Measurements from ENCODE around the gene STAG2.

STAG2 gene

DNA sequence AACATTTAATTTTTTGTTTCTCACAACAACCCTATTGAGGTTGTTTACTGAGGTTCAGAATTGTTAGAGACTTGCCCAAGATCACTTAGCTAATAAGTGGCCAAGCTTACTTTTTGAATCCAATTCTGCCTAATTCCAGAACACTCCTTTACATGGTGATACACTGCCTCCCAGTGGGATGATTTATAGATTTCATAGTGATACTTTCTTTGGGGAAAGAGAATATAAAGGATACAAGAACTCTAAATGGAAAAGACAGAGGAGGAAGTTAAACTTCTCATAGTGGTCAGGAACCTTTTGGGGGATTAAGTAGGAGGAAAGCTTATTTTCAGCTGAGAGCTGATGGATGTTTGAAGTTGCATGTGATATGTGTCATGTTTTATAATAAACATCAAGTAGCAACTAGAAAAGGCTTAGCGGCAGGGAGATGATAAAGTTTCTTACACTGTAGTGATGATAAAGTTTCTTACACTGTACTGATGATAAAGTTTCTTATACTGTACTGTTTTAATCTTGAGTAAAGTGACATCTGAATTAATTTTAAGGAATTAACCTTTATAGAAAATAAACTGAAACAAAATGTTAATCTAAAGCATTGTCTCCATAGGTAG lies 15.3 kb downstream of the STAG2 start:
- peak in 1 of 2 experiments; percentile 5 for DNase-seq

DNA sequence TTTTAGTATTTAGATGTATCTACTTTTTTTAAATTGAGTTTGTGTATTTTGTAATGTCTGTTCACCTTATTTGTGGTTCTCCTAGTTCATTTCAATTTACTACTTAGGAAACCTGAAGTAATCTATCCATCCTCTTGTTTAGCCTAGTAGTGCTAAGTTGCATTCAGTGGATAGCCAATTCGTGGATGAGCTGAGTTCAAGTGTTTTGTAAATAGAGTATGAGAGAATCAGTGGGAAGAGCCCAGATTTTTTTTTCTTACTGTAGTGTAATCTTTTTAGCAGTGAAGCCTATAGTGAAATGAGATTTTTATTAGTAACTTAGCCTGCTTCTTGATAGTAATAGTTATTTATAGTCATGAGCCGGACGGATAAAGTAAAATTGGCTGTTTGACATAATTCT lies 21.7 kb downstream of the STAG2 start:
- DNase-seq: no peak

DNA sequence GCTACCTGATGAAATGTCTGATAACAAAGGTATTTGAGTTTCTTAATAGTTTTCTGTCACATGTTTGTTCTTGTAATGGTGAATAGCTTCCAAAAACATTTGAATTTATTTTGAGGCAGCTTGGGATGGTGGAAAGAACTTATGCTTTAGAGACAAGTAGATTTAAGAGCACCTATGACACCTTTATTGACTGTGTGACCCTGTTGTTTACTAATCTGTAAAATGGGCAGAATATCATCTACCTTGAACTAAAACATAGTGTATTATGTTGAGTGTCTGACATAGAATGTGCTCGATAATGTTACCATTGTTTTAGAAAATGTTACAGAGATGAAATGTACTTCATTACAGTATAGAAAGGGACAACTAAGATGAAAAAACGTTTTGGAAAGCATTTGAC lies 24.9 kb downstream of the STAG2 start:
- DNase-seq: no peak

DNA sequence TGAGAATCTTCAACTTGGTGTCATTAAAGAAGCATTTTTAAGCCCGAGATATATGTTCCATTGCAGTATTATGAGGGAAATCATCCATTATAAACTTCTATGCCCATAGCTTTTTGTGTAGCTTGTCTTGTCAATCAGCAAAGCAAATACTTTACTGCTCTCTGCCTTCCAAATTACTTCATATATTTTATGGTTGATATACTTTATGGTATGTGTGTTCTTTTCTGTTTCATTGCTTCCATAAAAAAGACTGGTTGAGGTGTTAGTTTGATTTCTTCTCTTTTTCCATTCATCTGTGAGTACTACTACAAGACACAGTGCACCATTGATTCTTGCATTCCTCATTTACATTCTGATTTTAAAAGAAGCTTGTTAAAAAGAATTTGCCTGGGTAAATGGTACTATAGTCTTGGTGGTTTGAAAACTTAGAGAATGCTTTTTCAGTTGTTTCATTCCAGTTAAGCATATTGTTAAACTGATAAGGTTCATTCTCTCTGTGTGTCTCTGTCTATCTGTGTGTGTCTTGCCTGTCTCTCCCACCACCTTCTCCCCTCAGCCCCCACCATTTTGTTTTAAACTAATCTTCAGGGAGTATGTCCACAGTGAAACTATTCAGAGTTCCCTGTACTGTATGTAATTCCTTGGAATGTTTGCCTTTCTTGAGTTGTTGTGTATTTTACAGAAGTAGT lies 27.1 kb downstream of the STAG2 start:
- DNase-seq: no peak

DNA sequence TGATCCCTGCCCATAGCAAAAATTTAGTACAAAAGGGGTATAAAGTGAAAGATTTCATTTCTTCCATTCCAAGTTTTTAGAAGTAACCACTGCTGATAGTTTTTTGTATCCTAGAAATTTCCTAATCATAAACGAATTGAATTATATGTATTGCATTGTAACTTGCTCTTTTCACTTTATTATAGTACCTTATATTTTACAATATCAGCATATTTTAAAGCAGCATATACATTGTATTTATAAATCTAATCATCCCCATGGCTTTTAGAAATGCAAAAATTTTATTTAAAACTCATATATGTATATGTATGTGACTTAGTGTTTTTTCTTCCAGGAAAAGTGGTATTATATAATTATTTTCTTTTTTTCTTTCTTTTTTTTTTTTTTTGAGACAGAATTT lies 27.7 kb downstream of the STAG2 start:
- DNase-seq: no peak

DNA sequence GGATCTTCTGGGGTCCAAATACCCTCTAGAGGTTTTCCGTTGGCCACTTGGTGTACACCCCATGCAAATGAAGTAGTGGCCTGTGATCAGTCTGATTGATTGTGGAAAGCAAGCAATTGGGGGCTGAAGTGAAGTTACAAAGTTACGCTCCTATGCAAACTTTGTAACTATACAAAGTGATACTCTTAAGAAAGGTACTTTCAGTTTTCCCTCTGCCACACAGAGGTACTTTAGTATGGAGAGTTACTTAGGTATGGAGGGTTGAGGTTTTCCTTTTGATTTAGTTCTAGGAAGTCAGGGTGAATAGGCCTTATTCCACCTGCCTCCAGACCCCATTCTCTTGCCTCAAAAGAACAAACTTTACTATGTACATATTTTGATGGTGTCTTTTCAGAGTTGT lies 28.7 kb downstream of the STAG2 start:
- no peak for DNase-seq

DNA sequence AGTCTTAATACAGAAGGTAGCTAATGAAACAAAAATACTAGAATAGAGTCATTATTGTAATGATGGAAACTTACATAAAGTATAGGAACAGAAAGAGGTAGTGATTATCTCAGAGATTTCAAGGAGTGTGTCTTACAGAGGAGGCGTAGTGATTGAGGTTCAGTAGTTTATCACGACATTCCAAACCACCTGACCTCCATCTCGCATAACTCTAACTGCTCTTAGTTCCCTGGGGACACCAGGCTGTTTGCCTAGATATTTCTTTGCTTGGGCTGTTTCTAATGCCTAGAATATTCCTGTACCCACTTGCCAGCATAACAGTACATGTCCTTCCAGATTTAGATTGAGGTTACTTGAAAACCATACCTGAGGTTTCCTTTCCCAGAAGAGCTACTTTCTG lies 29.1 kb downstream of the STAG2 start:
- no peak for DNase-seq

DNA sequence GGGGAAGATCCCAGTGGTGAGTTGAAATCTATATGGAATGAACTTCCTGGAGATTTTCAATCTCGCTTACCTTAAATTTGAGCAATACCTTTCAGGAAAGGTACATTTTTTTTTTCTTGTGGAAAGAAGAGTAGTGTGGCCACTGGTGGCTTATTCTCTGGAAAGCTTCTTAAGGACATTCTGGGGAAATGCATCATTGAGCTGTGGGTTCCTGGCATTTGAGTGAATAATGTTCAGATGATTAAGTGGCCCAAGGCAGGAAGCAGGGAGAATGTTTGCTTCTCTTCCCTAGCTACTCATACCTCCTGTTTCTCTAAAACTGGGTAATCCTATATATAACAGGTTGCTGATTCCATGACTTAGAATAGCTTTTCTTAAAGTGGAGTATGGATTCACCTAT lies 31.8 kb downstream of the STAG2 start:
- DNase-seq: no peak

DNA sequence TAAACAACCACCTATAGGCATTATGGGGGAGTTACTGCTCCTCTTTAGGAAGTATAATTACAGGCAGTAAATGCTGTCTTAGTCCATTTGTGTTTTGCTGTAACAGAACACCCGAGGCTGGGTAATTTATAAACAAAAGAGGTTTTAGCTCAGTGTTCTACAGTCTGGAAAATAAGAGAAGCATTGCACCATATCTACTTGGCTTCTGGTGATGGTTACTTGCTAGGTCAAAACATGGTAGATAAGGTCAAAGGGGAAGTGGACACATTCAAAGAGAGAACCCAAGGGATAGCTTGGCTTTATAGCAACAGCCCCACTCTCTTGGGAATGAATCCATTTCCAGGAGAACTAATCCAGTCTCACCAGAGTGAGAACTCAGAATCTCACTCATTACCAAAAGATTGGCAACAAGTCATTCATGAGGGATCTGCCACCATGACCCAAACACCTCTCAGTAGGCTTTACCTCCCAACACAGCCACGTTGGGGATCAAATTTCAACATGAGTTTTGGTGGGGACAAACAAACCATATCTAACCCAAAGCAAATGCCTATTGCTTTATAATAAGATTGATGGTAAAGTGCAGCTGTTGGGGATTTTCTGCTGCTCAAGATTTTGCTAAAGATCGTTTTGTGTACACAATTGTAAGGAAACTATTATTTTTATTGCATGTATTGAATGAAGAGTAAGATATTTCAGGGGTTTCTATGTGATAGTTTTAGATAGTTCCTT lies 32.6 kb downstream of the STAG2 start:
- no peak for DNase-seq

DNA sequence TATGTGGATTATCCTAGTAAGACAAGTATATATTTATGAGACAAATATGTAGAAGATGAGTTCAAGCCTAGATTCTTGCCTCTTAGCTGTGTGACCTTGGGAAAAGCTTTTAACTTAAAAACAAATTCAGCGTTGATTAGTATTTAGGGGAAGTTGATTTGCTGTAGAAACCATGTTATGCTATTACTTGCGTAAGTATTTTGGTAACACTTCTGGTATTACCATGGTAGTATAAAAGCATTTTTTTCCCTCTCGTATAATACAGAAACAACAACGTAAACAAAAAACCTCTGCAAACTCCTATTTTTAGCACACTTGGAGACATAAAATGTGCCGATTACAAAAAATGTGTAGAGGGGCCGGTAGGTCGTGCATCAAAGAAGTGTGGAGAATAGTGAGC lies 33.2 kb downstream of the STAG2 start:
- DNase-seq: peak in 1 of 2 experiments; percentile 7

DNA sequence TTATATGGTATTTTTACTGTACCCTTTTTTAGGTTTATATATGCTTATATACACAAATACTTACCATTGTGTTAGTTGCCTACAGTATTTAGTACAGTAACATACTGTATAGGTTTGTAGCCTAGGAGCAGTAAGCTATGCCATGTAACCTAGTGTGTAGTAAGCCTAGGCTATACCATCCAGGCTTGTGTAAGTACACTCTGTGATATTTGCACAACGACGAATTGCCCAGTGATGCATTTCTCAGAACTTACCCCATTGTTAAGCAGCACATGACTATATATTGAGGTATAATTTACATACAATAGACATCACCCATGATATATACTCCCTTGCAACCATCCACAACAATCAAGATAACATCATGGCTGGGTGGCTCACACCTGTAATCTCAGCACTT lies 40.1 kb downstream of the STAG2 start:
- DNase-seq: no peak

DNA sequence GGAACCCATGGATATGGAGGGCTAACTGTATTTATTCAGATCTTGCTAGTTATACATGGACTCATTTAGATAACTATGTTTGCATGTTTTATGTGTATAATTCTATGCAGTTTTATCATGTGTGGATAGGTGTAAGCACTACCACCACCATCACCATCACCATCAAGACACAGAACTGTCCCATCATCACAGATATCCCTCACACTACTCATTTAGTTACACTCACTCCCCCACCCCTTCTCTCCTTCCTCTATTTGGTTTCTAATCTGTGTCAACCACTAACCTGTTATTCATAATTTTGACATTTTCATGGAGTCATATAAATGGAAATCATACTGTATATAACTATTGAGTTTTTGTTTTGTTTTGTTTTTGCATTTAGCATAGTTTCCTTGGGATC lies 43.7 kb downstream of the STAG2 start:
- DNase-seq: no peak

DNA sequence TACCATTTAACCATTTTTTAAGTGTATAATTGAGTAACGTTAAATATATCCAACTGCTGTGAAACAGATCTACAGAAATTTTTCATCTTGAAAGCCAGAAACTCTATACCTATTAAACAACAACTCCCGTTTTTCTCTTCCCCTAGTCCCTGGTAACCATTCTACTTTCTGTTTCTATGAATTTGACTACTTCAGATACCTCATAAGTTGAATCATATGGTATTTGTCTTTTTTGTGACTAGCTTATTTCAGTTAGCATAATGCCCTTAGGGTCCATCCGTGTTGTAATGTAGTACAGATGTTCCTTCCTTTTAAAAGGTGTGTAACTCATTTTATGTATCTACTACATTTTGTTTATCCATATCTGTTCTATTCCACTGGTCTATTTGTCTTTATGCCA lies 48.7 kb downstream of the STAG2 start:
- DNase-seq: no peak

DNA sequence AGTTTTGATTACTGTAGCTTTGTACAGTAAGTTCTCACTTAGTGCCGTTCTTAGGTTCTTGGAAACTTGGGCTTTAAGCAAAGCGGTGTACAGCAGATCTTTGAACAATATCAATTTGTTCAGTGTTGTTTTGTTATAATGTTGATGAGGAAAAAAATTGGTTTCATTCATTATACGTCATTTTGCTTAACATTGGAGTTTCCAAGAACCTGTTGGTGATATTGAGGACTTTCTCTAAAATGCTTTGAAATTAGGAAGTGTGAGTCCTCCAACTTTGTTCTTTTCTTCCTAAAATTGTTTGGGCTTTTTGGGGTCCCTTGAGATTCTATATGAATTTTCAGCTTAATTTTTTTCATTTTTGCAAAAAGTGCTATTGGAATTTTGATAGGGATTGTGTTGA lies 49.1 kb downstream of the STAG2 start:
- DNase-seq: no peak

DNA sequence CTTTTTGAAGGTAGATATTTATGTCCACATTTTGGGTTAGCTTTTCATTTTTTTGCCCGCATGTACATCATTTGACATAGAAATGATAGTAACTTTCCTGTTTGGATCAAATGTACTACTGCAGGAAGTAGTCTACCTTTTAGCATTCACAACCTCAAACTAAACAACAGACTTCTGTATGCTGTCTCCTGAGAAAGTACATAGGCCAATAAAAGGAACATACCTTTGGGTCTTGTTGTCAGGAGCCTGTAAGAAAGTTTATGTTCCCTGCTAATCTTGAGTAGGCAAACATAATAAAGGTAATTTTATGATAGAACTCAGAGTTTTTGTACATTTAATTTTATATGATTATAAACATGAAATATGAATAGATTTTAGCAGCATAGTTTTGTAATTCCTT lies 54.2 kb downstream of the STAG2 start:
- DNase-seq: no peak

DNA sequence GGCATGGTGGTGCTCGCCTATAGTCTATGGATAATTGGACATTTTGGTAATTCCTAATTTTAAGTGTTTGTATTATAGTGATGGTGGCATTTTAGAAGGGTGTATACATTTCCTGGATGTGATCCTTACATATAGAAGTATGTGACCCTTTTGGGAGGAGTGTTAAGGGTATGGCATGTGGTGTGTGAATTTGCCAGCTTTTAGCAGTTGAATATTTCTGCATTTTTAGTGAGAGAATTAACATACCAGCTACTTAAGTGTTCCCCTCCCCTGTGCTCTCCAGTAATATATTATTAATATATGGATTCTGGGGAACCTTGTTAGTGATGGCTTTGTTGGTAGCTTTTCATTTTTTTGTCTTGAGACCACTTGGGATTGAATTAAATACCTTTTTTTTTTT lies 55.3 kb downstream of the STAG2 start:
- DNase-seq: no peak

DNA sequence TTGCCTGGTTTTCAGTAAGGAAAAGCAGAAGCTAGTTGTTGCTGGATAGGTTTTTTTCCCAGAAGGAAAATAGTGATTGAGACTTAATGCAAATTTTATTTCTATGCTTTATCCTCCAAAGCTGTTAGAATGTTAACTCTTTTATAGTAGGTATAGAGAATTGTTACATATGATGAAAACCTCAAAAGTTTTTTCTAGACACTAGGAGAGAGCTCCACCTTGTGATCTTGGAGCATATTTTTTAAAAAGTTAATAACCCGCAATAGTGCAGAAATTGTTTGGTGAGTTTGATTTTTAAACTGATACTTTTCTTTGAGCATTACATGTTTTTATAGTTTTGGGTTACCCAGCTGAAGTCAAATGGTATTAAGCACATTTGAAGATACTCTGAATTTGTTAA lies 56.5 kb downstream of the STAG2 start:
- peak in 1 of 2 experiments; percentile 4 for DNase-seq

DNA sequence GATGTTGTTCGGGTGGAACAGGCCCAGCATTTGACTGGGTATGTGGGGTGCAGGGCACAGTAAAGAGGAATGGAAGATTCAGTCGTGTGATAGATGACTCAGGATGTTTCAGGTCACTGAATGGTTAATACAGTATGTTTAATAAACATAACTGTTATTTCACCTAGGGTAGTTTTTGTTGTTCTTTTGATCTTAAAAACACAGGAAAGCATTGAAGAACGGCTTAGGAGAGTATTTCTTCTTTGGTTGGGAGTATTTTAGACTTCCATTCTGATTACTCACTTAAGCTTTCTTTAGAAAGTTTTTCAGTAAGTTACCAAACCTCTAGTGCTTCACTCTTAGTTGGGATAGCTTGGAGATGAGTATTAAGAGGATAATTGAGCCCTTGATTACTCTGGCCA lies 62.3 kb downstream of the STAG2 start:
- DNase-seq: no peak

DNA sequence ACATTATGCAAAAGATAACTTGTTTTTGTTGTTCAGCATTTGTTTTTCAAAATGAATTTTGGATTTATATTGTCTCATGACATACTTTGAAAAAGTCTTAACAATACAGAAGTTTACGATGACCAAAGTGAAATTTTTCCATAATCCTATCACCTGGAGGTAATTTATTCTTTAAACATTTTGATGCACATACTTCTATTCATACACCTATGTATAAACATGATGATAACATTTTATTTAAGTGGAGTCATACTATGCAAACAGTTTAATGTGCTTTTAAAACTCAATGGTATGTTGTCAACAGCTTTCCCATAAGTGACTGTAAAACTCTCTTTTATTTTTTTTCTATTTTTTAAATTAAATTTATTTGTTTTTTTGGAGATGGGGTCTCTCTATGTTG lies 65.0 kb downstream of the STAG2 start:
- no peak for DNase-seq

DNA sequence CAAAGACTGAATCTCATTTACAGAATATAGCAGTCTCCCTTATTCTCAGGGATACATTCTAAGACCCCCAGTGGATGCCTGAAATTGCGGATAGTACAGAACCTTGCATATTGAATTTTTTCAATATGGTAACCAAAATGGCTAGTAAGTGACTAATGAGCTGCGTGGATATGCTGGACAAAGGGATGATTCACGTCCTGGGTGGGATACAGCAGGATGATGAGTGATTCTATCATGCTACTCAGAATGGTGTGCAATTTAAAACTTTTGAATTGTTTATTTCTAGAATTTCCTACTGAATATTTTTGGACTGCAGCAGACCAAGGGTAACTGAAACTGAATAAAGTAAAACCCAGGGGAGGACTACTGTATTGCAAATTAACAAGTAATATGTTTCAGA lies 66.7 kb downstream of the STAG2 start:
- no peak for DNase-seq

DNA sequence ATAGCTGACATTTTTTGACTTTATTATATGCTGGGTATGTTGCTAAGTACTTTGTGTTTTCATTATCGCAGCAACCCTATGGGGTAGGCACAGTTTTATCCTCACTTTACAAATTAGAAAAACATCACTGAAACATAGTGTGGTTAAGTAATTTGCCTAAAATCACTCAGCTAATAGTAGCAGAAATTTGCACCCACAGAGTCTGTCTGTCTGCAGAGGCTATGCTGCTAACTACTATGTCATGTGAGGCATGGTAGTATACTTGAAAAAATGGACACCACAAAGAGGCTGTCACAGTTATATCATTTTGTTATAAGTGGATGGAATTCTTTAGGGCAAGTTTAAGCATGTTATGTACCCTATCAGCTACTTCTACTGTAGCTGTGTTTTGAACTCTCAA lies 69.0 kb downstream of the STAG2 start:
- DNase-seq: no peak

DNA sequence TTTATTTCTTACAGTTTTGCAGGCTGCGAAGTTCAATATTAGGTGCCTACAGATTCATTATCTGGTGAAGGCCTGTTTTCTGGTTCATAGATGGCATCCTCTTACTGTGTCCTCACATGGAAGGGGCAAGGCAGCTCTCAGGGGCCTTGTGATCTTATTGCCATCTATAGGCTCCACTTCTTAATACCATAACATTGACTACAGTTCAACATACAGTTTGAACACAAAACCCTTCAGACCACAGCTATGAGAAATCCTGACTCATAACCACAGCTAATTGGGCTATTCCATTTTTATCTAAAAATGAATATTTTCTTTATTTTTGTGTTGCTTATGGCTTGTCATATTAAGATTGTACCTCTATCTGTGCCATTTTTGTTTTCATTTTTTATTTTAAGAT lies 72.3 kb downstream of the STAG2 start:
- no peak for DNase-seq

DNA sequence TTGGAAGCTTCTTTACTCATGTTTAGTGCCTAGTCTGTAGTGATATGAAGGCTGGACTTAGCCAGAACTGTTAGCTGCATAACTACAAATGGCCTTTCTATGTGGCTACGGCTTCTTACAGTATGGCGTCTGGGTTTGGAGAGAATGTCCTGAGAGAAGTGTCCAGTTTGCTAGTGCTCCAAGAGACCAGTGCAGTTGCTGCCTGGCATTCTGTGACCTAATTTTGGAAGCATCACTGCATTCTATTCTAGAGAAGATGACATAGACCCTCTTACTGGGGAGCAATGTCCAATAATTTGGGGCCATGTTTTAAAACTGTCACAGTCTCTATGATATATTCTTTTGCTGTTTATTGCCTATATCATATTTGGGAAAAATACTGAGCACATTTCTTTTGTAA lies 74.2 kb downstream of the STAG2 start:
- DNase-seq: no peak

DNA sequence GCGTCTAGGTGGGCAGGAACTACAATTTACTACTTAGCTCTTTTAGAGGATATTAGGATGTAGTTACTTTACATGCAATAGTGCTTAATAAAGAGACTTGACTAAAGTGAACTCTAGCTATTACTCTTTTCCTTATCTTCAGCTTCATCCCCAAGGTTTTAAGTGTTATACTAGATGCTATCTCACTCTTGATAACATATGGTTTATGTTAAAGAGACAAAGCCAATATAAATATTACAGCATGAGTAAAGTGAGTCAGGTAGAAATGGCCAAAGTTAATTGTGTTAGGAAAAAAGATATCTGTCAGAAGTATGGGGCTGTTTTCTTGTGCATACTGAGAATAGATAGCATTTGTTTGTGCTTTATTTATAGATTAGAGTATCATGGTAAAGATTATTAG lies 80.5 kb downstream of the STAG2 start:
- no peak for DNase-seq

DNA sequence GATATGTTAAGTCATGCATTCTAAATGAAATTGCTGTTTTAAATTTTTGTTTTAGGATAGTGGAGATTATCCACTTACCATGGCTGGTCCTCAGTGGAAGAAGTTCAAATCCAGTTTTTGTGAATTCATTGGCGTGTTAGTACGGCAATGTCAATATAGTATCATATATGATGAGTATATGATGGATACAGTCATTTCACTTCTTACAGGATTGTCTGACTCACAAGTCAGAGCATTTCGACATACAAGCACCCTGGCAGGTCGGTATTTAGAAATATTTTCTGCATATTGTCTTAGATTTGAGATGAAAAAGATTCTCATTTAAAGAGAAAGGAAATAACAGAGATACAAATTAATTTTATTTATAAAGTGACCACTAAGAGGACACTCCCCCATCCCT lies 83.6 kb downstream of the STAG2 start:
- peak in 1 of 2 experiments; percentile 4 for DNase-seq
